Measurements from ENCODE around the gene SRPK1. TPM values are rescaled to one million over a fixed set of nuclear protein-coding genes. Genes with fewer than 3 reads are reported as not detected.

SRPK1 gene
- total RNA-seq, 1 experiment from 2014 or later, result 118 TPM

DNA sequence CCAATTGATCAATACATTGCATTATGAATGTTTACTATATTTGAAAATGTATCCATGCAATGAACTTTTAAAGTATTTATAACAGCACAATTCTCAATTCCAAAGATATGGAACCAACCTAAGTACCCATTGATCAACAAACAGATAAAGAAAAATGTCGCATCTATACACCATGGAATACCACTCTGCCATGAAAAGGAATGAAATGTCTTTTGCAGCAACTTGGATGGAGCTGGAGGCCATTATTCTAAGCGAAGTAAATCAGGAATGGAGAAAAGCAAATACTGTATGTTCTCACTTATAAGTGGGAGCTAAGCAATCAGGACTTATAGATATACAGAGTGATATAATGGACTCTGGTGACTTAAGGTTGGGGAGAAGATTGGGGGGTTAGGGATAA is 22.9 kb downstream of the SRPK1 start:
- no peak for DNase-seq (ENCODE audit: low read depth)

DNA sequence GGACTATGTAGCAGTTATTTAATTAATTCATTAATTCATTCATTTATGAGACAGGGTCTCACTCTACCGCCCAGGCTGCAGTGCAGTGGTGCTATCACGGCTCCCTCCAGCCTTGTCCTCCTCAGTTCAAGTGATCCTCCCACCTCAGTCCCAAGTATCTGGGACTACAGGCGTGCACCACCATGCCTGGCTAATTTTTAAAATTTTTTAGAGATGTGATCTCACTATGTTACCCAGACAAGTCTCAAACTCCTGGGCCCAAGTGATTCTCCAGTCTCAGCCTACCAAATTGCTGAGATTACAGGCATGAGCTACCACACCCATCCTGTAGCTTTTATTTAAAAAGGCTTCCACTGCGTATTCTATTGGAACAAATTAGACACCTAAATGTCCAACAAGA is 23.4 kb downstream of the SRPK1 start:
- DNase-seq (ENCODE audit: low read depth), result no peak

DNA sequence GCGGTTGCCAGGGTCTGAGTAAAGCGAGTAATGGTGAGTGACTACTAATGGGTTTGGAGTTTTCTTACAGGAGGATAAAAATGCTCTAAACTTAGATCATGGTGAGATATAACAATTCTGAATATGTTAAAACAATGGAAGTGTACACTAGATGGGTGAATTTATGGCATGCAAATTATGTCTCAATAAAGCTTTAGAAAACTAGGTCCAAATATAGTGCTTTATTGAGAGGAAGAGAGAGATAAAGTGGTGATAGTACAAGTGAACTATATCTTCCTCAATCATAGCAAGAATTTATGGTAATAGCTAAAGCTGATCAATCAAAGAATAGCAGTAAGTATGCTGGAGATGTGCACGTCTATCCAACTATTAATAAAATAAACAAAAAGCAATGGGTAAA is 23.9 kb downstream of the SRPK1 start:
- DNase-seq (ENCODE audit: low read depth), result no peak

DNA sequence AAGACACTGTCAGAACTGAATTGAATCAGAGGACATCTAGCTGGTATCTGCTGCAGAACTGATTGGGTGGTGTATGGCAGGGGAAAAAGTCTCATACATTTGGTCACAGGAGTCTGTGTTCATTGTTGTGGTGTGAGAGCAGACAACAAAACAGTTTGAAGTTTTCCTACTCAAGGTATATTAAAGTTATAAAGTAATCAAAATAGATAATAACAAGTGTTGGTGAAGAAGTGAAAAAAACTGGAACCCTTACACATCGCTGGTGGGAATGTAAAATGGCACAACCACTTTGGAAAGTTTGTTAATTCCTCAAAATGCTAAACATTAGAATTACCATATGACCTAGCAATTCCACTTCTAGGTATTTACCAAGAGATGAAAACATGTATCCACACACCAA is 24.7 kb downstream of the SRPK1 start:
- DNase-seq (ENCODE audit: low read depth), result no peak

DNA sequence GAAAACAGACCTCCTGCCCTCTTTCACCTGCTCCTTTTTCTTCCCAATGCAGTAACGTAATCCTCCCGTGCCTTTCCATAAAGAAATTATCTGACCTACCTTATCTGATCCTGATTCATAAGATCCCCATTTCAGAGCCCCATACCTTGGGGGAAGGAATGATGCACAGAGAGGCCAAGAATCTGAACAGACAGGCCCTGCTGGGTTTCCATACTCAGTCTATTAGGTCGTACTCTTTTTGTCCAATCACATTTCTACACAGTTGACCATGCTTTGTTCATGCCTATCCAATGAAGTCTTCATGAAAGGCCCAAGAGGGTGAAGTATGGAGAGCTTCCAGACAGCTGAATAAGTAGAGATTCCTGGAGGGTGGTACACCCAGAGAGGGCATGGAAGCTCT is 25.3 kb downstream of the SRPK1 start:
- DNase-seq (ENCODE audit: low read depth), result no peak

DNA sequence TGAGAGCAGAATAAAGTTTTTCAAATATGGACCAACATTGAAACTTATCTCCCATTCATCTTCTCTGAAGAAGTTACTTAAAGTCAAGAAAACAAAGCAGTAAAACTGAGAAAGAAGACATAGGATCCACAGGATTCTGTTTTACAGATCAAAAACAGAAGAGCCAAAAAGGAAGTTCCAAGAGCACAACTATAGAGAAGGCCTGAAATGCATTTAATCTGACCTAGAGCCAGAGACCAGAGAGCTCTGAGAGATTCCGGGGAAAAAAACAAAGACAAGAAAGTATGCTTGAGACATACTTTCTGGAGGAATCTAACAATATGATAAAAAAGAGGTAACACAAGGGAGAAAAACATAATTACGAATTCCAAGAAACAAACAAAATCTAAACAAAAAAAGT is 26.1 kb downstream of the SRPK1 start:
- no peak for DNase-seq (ENCODE audit: low read depth)

DNA sequence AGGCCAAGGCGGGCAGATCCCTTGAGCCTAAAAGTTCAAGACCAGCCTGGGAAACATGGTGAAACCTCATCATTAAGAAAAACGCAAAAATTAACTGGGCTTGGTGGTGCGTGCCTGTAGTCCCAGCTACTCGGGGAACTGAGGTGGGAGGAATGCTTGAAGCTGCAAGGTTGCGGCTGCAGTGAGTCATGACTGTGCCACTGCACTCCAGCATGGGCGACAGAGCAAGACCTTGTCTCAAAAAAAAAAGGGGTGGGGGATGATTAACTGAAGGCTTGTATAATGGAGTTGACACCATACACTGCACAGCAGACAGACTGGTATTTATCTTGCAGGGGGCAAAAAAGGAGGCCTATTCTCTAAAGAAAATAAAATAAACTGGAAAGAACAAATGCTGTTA is 27.7 kb downstream of the SRPK1 start:
- DNase-seq (ENCODE audit: low read depth), result peak; percentile 22

DNA sequence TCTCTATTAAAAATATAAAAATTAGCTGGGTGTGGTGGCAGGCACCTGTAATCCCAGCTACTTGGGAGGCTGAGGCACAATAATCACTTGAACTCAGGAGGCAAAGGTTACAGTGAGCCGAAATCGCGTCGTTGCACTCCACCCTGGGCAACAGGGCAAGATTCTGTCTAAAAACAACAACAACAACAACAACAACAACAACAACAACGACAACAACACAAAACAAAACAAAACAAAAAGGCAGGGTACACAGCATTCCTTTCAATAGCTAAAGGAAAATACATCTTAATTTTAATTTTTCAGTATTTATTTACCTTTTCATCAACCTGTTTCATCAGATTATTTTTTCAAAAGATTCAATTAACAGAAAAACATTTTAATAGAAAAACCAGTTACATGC is 28.4 kb downstream of the SRPK1 start:
- no peak for DNase-seq (ENCODE audit: low read depth)

DNA sequence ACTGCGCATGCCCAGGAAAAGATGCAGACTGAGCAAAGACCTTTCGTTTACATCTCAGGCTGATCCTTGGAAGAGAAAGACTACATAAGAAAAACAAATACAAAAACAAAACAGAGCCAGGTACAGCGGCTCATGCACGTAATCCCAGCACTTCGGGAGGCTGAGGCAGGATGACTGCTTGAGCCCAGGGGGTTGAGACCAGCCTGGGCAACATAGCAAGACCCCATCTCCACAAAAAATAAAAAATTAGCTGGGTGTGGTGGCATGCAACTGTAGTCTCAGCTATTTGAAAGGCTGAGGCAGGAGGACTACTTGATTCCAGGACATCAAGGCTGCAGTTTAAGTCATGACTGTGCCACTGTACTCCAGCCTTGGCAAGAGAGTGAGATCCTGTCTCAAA is 41.7 kb downstream of the SRPK1 start:
- no peak for DNase-seq (ENCODE audit: low read depth)

DNA sequence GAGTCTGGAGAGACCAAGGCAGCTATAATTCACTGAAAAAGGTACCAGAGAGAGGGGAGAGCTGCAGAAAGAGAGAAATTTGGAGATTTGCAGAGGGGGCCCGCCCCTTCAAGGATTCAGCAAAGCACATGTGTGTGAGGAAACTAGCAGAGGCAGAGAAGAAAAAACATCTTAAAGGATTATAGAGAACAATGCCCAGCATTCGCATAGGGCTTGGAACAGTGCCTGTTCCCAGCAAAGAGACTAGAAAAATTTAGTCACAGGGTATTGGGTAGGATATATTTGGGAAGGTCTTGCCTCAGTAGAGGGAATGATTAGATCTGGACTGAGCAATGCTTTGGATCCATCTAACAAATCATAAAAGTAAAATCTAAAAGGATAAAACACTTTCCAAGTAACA is 44.0 kb downstream of the SRPK1 start:
- DNase-seq (ENCODE audit: low read depth), result no peak

DNA sequence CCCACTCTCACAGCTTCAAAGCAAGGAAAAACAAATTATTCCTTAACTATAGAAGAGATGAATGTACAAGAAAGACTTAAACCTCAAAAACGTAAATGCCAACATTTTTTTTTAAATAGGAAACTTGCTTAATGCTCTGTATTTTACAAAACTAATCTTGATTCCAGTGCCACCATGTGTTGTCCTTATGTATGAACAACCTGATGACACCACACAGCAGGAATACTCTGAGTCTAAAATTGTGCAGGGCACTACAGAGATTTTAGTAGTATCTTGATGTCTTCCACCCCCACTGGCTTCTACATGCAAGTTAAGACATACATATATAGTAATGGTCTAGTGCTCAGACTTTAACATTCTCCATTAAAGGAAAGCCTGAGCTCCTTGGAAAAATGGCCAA is 46.2 kb downstream of the SRPK1 start:
- DNase-seq (ENCODE audit: low read depth), result no peak

DNA sequence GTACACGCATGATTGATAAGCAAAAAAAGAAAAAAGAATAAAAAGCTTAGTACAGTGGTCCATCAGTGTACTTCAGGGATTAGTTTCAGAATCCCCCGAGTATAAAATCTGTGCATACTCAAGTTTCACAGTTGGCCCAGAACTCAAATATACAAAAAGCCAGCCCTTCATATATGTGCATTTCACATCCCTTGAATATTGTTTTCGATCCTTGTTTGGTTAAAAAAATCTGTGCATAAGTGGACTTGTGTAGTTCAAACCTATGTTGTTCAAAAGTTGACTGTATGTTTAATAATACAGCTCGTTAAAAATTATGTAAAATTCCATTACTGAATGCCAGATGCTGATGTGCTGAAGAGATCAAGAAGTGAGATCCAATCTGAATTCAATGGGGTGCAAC is 61.5 kb downstream of the SRPK1 start:
- DNase-seq (ENCODE audit: low read depth), result no peak

DNA sequence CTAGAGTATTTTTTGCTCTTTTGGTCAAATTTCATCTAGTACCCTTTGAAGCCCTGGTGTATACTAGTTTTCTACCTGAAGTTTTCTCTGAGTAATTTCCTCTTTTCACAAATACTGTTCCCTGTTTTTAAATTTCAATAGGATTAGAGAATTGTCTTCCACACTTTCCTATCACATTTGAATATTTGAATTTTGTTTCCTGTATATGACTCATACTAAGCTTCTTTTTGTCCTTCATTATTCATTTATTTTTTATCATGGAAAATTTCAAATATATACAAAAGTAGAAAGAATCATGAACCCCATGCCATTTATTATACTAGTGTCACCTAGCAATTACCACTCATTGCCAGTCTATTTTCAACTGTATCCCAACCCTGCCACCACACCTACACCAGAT is 63.0 kb downstream of the SRPK1 start:
- no peak for DNase-seq (ENCODE audit: low read depth)

DNA sequence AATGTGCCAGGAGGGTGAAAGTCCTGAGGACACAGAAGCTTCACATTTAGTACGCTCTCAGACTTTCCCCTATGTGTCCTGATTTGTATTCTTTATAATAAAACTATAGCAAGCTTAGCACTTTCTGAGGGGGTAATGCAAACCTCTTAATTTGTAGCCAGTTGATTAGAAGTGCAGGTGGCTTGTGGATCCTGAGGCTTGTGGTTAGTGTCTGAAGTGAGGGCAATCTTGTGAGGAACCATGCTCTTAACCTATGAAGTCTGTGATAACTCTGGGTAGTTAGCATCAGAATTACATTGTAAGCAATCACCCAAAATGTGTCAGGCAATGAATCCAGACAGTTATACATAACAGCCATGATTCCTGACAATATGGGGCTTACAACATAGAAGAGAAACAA is 64.6 kb downstream of the SRPK1 start:
- DNase-seq (ENCODE audit: low read depth), result no peak

DNA sequence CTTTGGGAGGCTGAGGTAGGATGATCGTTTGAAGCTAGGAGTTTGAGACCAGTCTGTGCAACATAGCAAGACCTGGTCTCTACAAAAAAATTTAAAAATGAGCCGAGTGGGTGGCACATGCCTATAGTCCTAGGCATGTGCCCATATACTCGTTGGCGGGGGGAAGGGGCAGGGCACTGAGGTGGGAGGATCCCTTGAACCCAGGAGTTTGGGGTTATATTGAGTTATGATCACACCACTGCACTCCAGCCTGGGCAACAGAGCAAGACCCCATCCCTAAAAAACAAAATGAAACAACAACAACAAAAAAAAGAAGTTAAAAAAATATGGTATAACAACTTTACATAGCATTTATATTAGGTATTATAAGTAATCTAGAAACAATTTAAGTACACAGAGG is 67.9 kb downstream of the SRPK1 start:
- DNase-seq (ENCODE audit: low read depth), result no peak

DNA sequence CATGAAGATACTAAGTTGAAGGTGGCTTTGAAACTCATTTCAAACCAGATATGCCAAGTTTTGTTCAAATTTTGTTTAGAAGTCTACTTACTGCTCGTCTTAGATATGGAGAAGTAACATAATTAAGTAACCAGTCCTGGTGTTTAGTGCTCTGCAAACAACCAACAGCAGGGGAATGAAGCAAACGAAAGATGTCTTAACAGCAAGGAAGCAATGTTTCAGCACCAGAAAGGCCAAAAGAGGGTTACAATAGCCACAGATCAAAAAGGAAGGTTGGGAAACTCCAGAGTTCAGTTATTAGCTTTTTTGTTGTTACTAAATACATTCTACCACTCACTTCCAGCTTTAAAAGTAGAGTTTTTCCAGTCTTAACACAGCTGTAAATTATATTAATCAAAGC is 70.7 kb downstream of the SRPK1 start:
- DNase-seq (ENCODE audit: low read depth), result no peak

DNA sequence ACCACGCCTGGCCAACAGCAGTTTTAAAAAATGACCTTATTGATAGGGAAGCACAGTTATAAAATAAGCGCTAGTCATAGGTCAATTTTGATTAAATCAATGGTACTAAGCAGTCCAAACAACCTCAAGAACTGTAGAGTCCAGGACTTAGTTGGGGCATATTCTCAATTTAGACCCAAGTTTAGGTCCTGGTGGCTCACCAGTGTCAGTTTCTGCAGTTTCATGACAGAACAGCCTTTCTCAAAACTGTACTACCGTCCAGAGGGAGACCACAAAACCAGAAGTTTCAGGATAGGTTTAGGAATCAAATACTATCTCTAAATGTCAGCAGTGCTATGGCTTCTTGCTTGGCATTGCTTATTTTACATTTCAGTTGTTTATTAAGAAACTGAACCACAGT is 76.6 kb downstream of the SRPK1 start:
- no peak for DNase-seq (ENCODE audit: low read depth)

DNA sequence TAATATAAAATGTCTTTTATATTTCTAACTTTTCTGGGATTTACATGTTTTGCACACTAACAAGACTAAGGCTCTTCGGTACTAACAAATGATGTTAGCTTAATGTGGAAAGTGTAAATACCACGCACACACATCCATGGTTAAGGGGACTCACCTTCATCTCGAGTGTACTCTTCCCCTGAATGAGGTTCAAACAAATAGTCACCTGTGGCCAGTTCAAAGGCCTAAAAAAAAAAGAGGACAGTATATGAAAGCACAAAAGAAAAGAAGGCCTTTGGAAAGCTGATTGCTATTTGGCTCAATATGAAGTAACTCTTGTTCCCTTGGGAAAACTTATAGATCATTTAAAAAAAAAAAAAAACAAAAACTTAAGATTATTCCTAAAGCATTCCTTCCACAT is 78.5 kb downstream of the SRPK1 start:
- DNase-seq (ENCODE audit: low read depth), result no peak

DNA sequence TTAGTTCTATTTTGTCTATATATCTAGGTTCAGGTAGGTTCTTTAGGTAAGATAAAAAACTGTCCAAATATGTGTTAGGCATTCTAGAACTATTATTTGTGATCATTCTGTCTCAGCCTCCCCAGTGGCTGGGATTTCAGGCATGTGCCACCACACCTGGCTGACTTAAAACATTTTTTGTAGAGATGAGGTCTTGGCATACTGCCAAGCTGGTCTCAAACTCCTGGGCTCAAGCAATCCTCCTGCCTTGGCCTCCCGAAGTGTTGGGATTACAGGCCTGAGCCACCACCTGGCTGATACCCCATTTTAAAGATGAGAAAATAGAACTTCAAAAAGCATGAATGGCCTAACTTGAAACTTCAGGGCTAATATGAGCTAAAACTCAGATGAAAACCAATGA is 81.9 kb downstream of the SRPK1 start:
- no peak for DNase-seq (ENCODE audit: low read depth)

DNA sequence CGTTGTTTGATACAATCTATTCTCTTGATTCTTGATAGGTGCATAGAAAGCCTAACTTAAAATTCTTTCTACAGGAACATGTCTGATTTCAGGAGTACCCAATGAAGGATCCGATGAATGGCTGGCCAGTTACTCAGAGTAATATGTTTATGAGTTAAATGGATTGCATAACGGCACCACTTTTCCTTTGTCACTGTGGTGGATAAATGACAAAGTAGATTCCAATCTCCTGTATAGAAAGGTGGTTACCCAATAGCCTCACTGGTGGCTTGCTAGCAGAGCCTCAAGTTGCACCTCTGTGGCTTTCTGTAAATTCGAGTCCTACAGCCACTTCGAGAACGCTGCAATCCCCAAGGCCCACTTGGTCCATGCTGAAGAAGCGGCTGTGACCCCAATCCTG is 87.4 kb downstream of the SRPK1 start:
- DNase-seq (ENCODE audit: low read depth), result peak; percentile 39

DNA sequence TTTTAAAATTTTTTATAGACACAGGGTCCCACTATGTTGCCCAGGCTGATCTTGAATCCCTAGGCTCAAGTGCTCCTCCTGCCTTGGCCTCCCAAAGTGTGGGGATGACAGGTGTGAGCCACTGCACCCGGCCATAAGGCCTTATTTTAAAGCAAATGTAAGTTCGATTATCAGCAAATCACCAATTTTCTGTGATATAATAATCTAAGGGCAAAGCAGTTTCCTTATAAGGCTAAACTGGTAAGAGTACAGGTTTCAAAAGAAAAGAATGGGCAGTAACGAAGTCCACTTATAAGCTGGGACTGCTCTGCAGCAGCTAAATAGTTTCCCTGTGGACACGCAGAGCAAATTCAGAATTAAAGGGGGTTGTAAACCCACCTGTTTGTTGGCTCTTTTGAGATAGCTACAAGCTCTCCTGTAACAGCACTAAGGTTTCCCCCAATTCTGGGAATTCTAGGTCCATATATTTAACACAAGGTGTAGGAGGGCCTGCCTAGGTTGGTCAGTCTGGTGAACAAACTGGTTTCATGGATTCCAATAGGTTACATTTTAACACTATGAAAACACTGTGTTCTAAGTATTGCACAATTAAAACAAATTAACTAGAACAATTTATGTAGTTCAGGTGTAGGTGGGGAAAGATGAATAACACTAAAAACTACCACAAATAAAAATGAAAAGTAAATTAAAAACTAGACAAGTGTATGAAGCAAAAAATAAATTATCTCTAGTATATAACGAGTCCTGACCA is 89.5 kb downstream of the SRPK1 start:
- DNase-seq (ENCODE audit: low read depth), result no peak

DNA sequence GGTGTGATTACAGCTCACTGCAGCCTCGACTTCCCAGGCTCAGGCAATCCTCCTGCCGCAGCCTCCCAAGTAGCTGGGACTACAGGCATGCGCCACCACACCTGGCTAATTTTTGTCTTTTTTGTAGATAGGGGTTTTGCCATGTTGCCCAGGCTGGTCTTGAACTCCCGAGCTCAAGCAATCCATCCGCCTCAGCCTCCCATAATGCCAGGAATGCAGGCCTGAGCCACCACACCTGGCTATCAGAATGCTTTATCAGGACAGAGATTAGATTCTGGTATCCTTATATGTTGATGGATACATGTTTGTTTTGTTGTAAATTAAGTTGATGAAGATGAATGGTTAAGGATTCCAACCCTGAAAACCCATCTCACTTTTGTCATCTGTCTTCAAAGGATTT is 91.6 kb downstream of the SRPK1 start:
- no peak for DNase-seq (ENCODE audit: low read depth)

DNA sequence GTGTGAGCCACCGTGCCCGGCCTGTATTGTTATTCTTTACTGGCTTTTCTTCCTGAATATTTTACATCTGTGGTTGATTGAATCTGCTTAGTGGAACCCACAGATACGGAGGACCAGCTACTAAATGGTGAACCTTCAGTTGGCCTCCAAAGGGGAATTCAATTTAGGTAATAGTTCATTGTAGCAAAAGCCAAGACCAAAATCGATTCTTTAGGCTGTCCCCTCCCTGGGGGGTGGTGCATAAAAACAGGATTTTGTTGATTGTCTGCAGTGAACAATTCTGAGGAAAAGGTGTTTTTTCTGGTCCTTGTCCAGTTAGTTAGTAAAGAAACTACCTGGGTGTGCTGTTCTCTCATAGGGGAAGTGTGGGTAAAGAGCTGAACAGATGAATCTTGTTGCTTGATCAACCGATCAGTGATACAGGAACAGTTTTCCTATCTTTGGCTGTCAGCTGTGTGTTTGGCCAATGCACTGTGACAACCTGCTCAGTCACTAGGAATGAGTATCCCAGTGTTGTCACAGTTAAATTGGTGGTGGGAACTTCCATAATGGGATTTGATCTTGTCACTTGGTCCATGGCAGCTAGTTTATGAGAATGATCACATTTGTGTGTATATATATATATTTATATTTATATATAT is 96.2 kb downstream of the SRPK1 start:
- no peak for DNase-seq (ENCODE audit: low read depth)

DNA sequence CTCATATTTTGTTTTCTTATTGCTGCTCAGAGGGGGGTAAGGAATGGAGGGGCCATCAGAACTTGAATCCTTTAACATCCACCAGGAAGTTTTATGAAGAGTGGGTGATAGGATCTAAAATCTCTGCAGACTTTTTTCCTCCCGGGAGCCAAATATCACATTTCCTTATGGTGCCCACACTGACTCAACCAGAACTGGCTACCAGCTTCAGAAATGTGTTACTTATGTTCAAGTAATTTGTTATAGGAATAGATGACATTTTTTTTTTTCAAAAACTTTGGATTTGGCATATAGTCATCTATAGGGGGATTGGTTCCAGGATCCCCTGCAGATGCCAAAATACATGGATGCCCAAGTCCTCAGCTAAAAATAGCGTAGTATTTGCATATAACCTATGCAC is 97.3 kb downstream of the SRPK1 start:
- no peak for DNase-seq (ENCODE audit: low read depth)
